NCI-H187 (cell line): ENCODE data around the gene MEF2C.

Experiments
- DNase-seq, 2 experiments: peaks; one replicate each; lab custom pipeline; 2025; lab: John Stamatoyannopoulos, UW

MEF2C gene

DNA sequence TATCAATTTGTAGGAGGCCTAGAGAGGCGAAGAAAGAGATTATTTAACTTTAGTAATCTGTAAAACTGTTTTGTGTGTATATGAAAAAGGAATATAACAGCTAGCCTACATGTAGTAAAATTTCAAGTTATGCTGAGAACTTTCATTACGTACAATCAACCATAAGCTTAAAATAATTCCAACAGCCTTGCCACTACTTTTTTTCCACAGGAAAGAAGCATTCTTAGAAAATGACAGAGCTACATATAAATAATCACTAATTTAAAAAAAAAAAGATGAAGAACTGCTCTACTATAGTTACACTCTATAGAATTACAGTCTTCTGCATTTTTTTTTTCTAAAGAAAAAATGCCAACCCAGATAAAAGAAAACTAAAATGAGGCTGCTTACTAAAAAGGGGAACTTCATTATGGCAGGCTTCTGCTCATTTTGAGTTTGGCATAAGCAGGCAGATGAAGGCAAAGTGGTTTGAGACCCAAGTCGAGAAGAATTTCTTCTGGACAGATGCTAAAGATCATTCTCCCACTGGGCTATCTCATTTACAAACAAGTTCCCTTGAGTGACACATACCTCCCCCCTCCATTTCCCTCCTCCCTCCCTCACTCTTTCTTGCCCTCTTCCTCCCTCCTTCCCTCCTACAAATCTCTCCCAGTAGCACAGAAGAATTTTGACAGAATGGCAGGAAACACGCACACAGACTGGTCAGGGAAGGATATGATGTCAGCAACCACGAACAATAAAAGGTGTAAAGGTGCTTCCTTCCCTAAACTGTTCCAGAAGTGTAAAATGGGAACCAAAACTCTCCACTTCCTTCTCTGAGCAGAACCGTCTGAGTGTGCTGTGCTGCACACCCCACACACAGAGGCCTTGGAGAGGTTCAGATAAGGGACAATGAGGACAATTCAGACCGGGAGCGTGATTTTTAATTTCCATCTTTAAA, 56.1 kb downstream of the MEF2C start:
- no peak for DNase-seq

- no peak for DNase-seq
These were observed 57.2 kb downstream of the MEF2C start for GRCh38 chr5:88825584-88826315.

- DNase-seq: no peak
These were observed 57.9 kb downstream of the MEF2C start for GRCh38 chr5:88824892-88825583.

GRCh38 chr5:88824141-88824540, 58.8 kb downstream of the MEF2C start:
- DNase-seq: no peak

DNA sequence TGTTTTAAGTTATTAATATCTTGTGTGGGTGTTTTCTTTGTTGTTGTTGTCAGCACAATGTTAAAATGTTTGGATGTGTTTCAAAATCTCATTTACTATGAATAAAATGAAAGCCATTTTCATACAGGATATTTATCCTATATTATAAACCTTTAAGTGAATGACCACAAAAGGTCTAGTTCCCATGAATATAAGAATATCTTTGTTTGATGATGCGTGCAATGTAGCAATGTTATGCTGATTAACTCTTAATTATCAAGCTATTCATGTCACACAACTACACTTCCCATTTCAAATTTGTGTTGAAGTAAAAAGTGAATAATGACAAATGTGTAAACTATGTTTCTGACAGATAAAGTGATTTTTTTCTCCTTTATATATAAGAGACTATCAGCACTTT, 59.8 kb downstream of the MEF2C start:
- no peak for DNase-seq

DNA sequence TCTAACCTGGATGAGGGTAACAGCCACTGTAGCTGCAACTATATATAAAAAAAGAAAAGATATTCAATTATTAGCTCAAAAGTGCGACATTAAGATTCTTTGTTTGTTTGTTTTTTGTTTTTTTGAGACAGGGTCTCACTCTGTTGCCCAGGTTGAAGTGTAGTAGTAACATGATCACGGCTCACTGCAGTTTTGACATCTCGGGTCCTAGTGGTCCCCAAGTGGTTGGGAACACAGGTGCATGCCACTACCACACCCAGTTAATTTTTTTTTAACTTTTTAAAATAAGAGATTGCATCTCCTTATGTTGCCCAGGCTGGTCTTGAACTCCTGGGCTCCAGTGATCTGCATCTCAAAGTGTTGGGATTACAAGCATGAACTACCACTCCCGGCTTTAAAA, 61.8 kb downstream of the MEF2C start:
- DNase-seq: no peak

GRCh38 chr5:88820581-88820980, 62.4 kb downstream of the MEF2C start:
- no peak for DNase-seq

DNA sequence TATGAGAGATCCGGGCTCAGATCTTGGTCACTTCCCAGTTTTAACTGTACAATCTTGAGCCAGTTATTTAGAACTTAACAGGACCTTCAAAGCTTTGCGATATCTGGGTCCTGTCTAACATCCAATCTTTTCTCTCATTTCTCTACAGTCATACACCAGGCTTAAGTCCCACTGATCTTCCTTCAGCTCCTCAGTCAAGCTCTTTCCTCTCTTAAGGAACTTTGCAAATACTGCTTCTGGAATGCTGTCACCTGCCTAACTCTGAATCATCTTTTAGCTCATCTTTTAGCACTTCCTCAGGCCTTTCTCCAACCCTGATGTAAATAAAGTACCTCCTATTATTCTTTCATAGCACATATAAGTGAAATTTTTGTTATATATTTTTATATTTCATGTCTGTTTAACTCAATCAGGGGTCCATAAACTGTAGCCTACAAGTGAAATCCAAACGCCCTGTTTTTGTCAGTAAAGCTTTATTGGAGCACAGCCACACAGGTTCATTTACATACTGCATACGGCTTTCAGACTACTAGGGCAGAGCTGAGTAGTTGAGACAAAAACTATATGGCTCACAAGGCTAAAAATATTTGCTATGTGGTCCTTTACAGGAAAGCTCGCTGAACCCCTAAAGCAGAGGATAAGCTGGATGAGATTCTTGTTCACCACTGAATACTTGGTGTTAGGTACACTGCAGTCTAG, 63.5 kb downstream of the MEF2C start:
- DNase-seq: no peak

DNA sequence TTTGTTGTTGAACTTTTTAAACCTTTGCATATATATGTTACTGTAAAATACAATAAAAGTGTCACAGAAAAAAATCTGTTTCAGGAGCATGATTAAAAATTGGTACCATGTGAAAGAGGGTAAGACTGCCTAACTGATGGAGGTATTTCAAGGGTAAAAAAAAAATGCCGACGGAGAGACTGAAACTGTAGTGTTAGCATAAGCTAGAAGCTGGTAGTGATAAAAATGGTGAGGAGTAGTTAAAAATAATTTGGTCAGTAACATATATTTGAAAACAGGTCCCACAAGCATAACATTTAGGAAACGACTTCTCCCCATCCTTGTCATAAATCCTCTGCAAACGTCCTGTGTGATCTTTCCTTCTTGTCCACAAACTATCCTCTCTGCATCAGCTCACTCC, 64.7 kb downstream of the MEF2C start:
- DNase-seq: no peak

DNA sequence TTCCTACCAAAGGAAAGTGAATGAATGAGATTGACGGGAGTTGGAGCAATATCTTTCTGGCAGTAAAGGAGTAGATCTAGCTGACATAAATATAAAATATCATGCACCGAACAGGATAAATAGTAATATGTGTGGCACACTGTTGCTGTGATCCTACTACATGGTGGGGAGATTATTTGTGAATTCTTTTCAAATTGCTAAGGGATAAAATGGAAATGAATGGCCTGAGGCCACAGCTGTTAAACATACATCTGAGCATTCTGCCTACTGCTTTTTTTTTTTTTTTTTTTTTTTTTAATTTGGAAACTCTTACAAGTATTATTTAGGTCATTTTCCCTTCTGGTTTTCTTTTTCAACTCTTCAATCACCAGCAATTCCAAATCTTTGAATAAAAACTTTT, 66.8 kb downstream of the MEF2C start:
- DNase-seq: no peak

- no peak for DNase-seq
These were observed 67.8 kb downstream of the MEF2C start for GRCh38 chr5:88815050-88815789.

GRCh38 chr5:88813805-88814575, 69.0 kb downstream of the MEF2C start:
- DNase-seq: no peak

- no peak for DNase-seq
These were observed 69.7 kb downstream of the MEF2C start for GRCh38 chr5:88813244-88813643.

GRCh38 chr5:88808153-88808552, 74.8 kb downstream of the MEF2C start:
- DNase-seq: no peak

DNA sequence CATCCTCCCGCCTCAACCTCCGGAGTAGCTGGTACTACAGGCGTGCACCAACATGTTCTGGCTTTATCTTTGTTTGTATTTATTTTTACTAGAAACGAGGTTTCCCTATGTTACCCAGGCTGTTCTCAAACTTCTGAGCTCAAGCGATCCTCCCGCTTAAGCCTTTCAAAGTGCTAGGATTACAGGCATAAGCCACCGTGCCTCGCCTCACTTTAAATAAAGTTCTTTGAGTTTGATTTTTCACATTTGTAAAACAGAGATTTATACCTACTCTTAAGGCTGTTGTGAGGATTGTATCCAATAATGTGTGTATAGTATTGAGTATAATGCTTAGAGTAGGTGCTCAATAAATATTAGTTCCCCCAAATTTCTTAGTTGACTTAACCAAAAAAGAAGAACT, 75.7 kb downstream of the MEF2C start:
- no peak for DNase-seq

- no peak for DNase-seq
These were observed 76.6 kb downstream of the MEF2C start for GRCh38 chr5:88806338-88806737.

DNA sequence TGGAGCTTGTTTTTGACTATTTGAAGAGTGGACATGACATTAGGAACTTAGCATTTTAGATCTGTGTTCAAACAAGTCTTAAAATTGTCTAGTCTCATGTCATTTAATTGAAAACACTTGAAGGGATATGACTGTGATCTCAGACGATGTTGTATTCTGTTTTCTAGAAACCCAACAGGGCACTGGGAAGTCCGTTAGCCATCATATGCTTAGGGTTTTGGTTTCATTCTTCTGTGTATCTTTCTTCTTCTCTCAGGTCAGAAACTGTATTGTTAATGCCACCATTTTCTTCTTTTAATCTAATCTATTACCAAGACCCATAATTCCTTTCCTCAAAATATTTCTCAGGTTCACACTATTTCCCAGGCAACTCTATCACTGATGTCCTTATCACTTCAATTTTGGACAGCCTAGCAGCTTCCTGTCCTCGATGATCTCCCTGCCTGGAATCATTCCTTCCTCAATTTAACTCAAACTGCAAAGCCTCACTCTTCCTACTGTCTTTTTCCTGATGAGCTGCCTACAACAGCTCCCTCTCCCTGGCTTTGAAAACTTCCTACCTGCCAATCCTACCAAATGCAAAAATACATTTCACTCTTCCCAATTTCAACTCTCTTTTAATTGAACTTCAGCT, 77.7 kb downstream of the MEF2C start:
- no peak for DNase-seq

- DNase-seq: no peak
These were observed 78.5 kb downstream of the MEF2C start for GRCh38 chr5:88804444-88804843.

- no peak for DNase-seq
These were observed 79.7 kb downstream of the MEF2C start for GRCh38 chr5:88803309-88803708.

- DNase-seq: no peak
These were observed 82.9 kb downstream of the MEF2C start for GRCh38 chr5:88799938-88800535.
